M059J (cell line): ENCODE results near the gene WFIKKN1. TPM values are rescaled to one million over a fixed set of nuclear protein-coding genes. Genes with fewer than 3 reads are reported as not detected.

Experiments
- DNase-seq: peaks from one replicate; pipeline ENCODE4 v3.0.0-alpha.2; 2012; ENCODE audit warnings: low read depth
- total RNA-seq: library from RNA; depleted of rRNA; stranded (reverse); fragments of >200 nt; shearing (Covaris generic); gene quantifications from 2 replicates; pipeline ENCODE4 v1.2.3, GENCODE V29; 2014

WFIKKN1 gene
- total RNA-seq, 1 experiment from 2014 or later, result 0.62 TPM

GRCh38 chr16:652454-653305, 21.9 kb downstream of the WFIKKN1 start:
- DNase-seq, result no peak

GRCh38 chr16:654034-654433, 23.2 kb downstream of the WFIKKN1 start:
- no peak for DNase-seq

- DNase-seq, result no peak
These were observed 26.7 kb downstream of the WFIKKN1 start for GRCh38 chr16:657487-657886.

GRCh38 chr16:658679-659571, 28.1 kb downstream of the WFIKKN1 start:
- no peak for DNase-seq

GRCh38 chr16:659618-660017, 28.8 kb downstream of the WFIKKN1 start:
- no peak for DNase-seq

- DNase-seq, result no peak
These were observed 29.3 kb downstream of the WFIKKN1 start for GRCh38 chr16:660132-660458.

- DNase-seq, result no peak
These were observed 29.8 kb downstream of the WFIKKN1 start for GRCh38 chr16:660459-661183.

GRCh38 chr16:661184-661821, 30.5 kb downstream of the WFIKKN1 start:
- no peak for DNase-seq

GRCh38 chr16:662095-662494, 31.3 kb downstream of the WFIKKN1 start:
- no peak for DNase-seq

- DNase-seq, result no peak
These were observed 31.8 kb downstream of the WFIKKN1 start for GRCh38 chr16:662597-662996.

GRCh38 chr16:666572-666971, 35.8 kb downstream of the WFIKKN1 start:
- no peak for DNase-seq

GRCh38 chr16:667113-667779, 36.5 kb downstream of the WFIKKN1 start:
- DNase-seq, result no peak

- DNase-seq, result peak; percentile 88
These were observed 37.2 kb downstream of the WFIKKN1 start, which contains the start of gene RHOT2 for GRCh38 chr16:667780-668518. RHOT2 (plus strand) TSS chr16:668132; CDS start chr16:668200, 68 bp downstream.

GRCh38 chr16:668519-669171, 37.9 kb downstream of the WFIKKN1 start:
- DNase-seq, result no peak

GRCh38 chr16:669666-670065, 38.9 kb downstream of the WFIKKN1 start:
- DNase-seq, result no peak

GRCh38 chr16:670485-671352, 39.9 kb downstream of the WFIKKN1 start:
- DNase-seq, result no peak

GRCh38 chr16:671353-672131, 40.8 kb downstream of the WFIKKN1 start:
- no peak for DNase-seq

GRCh38 chr16:672371-672770, 41.6 kb downstream of the WFIKKN1 start:
- no peak for DNase-seq
